AG10803 (cell line): ENCODE measurements around the gene SYT7.
A peak's percentile ranks its signal among the peaks of the same experiment; 100 is the strongest.

Source experiments
- DNase-seq: peaks from one replicate; pipeline ENCODE4 v3.0.0; 2010; ENCODE audit warnings: low read depth
- H3K4me3 ChIP-seq: 2 replicates; pipeline ENCODE4 v1.5.1; 2011; ENCODE audit warnings: mild to moderate bottlenecking, low read length, control low read depth
- TF ChIP-seq, protein P1 (sequence below): conservative IDR thresholded peaks from 2 replicates; pipeline ENCODE4 v1.5.1; 2011; ENCODE audit warnings: mild to moderate bottlenecking, low read length, control low read depth, inconsistent platforms

The SYT7 gene

DNA sequence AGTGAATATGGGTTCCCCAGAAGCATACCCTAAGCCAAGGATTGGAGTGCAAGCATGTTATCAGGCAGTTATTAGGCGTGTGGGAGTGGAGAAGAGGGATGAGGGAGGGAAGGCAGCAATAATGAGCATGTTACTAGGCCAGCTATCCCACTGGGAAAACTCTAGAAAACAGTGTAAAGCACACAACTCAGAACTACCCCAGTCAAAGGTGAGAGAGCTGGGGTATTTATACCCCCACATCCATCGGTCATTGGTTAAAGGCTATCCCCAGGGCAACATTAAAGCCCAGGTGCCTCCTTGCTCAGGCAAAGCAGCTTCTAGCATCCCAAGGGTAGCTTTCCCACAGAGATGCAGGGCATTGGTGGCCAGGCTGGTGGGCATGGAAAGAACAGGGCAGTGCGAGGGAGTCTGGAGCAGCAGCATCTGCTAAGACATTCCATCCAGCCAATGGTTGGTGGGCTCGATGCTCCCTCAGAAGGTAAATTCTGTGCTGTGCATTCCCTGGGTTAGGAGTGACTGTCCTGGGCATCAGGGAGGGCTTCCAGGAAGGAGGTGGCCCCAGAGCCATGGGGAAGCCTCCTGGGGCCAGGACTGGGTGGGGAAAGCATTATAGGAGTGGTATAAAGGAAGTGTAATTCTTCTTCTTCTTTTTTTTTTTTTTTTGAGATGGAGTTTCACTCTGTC, 93.4 kb downstream of the SYT7 start:
- TF ChIP-seq, protein P1, sequence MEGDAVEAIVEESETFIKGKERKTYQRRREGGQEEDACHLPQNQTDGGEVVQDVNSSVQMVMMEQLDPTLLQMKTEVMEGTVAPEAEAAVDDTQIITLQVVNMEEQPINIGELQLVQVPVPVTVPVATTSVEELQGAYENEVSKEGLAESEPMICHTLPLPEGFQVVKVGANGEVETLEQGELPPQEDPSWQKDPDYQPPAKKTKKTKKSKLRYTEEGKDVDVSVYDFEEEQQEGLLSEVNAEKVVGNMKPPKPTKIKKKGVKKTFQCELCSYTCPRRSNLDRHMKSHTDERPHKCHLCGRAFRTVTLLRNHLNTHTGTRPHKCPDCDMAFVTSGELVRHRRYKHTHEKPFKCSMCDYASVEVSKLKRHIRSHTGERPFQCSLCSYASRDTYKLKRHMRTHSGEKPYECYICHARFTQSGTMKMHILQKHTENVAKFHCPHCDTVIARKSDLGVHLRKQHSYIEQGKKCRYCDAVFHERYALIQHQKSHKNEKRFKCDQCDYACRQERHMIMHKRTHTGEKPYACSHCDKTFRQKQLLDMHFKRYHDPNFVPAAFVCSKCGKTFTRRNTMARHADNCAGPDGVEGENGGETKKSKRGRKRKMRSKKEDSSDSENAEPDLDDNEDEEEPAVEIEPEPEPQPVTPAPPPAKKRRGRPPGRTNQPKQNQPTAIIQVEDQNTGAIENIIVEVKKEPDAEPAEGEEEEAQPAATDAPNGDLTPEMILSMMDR, result no peak
- H3K4me3 ChIP-seq, result no peak overlapping the region
- no peak for DNase-seq

DNA sequence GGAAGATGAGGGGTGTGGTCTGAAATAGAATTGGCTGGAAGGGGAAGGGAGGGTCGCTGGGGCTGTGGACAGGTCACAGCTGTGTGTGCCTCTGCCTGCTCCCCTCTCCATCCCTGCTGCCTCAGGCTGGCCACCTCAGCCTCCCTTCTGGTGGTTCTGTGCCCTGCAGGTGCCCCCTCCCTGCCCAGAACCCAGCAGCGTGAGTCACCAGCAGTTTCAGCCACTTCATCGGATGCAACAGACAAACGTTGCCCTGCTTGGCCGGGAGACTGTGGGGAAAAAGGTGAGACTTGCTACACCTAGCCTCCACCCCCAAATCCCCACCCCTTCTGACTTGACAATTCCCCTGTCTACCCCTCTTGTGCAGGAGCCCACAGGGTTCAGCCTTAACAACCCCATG, 94.1 kb downstream of the SYT7 start:
- TF ChIP-seq, protein P1, result no peak
- no peak for DNase-seq
- H3K4me3 ChIP-seq, result no peak overlapping the region

DNA sequence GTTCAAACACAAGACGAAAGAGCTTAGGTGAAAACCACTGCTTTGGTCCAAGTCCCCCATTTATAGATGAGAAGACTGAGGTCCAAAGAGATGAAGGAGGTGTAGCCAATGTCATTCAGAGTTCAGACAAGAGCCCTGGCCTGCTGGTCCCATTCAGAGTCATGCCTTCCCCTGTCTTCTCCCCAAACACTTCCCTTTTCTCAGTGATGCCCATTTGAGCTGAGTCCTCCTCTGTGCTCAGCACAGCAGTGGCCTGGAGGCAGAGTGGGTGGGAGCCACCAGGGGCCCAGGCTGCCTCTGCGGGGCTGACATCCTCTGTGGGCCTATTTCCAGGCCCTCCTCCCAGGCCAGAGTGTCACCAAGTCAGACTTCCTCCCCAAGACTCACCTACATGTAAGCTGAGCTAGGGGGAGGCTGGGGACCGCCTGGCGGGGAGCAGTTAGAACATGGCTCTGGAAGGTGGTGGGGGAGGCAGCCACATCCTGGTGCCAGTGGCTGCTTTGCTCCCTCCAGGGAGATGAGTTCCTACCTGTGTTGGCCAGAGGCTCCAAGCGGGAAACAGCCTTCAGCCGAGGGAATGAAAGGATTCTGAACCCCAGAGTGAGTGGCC, 94.8 kb downstream of the SYT7 start:
- TF ChIP-seq, protein P1, result no peak
- DNase-seq, result no peak
- no peak overlapping the region for H3K4me3 ChIP-seq

DNA sequence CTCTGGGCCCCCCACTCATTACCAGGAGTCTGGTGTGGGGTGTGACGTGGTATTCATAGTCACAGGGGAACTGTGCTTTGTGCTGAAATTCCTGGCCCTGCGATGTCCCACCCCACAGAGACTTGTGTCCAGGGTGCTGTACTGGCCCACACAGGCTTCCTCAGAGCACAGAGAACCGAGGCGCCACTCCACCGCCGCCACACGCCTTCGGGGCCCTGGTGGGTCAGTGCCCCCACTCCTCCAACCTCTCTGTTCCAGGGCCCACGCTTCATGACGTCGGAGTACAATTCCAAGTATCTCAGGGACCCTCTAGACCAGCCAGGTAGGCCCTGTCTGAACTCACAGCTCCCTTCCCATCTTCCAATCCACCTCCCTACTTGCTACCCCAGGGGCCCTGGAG, 95.8 kb downstream of the SYT7 start:
- no peak for DNase-seq
- H3K4me3 ChIP-seq, result no peak overlapping the region
- TF ChIP-seq, protein P1, result no peak

DNA sequence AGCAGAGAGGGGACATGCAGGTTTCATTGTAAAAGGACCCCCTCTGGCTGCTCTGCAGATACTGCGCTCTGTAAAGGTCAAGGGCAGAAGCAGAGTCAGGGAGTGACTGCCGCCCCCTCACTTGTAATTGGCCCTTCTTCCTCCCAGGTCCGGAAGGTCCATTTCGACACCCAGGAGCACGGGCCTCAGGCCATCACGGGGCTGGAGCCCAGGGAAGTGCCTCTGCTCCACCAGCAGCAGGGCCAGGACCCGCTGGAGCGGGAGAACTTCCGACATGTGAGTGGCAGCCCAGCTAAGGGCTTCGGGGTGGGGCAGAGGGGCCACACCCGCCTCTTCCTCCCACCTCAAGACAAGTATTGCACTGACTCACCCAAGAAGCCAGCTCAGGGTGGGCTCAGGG, 96.3 kb downstream of the SYT7 start:
- H3K4me3 ChIP-seq, result no peak overlapping the region
- DNase-seq, result no peak
- TF ChIP-seq, protein P1, result no peak

DNA sequence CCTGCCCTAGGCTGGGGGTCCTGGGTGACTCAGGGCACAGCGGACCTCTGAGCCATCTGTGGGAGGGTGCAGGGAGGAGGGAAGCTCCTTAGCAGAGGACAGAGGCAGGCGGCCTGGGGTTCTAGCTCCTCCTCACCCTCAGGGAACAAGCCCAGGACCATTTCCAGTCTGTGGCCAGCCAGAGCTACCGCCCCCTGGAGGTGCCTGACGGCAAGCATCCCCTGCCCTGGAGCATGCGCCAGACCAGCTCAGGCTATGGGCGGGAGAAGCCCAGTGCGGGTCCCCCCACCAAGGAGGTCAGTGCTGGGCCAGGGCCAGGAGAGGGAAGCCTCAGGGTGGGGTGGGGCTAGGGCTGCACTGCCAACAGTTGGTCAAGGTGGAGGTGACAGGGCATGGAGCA, 98.4 kb downstream of the SYT7 start:
- TF ChIP-seq, protein P1, result peak; percentile 59
- H3K4me3 ChIP-seq, result no peak overlapping the region
- no peak for DNase-seq

DNA sequence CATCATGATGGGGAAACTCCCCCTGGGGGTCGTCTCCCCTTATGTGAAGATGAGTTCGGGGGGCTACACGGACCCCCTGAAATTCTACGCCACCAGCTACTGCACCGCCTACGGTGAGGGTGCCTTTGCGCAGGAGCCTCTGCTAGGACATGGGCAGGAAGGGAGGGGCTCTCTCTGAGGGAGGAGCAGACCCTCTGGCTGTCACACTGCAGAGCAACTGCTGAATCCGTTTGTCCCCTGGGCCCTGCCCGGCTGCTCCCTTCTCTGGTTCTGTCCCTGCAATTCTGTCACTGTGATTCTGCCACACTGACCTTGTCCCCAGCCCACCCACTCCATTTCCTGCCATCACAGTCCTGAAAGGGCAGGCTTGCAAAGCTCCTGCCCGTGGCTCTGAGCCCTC, 99.1 kb downstream of the SYT7 start:
- no peak for DNase-seq
- no peak overlapping the region for H3K4me3 ChIP-seq
- TF ChIP-seq, protein P1, result no peak
